ENCODE data around the gene XIRP1. TPM values are rescaled to one million over a fixed set of nuclear protein-coding genes. Genes with fewer than 3 reads are reported as not detected.

Gene XIRP1
- total RNA-seq, 1 experiment from 2014 or later: not detected

- Histone ChIP-seq H3K4me2 (ENCODE audit: low read length) (peak overlapping the region; percentile 47), H3K9me3 (ENCODE audit: control insufficient read depth in 1 of 2, insufficient read depth in 1 of 2, low read depth in 1 of 2, low read length in 2 of 2) (no peaks in the 10 kb centered on the region)
These were observed 16.2 kb upstream of the XIRP1 start for GRCh38 chr3:39208463-39209055.

More at GRCh38 chr3:39208463-39209055, 16.2 kb upstream of the XIRP1 start:
- no peaks in the 10 kb centered on the region for H3K36me3 ChIP-seq (ENCODE audit: control insufficient read depth in 1 of 2, insufficient read depth in 2 of 2, low read length in 2 of 2)
- no peak overlapping the region for H3K27ac ChIP-seq (ENCODE audit: low read depth, low read length)
- H3K4me3 ChIP-seq (replicated peaks in 1 of 2; ENCODE audit: low read depth in 1 of 2, low read length in 2 of 2): no peak overlapping the region
- H3K79me2 ChIP-seq (ENCODE audit: insufficient read depth, low read length): no peaks in the 10 kb centered on the region
- TF ChIP-seq CTCF (IDR thresholded peaks at IDR 0.05 in 2 of 3, conservative IDR thresholded peaks at IDR 0.05 in 1 of 3; ENCODE audit: borderline replicate concordance in 1 of 3, insufficient read depth in 1 of 3, low read depth in 2 of 3, low read length in 2 of 3): peak; percentile 56 to 75 (median 67); a peak in 5 of 6 replicates
- no peak for TF ChIP-seq TCF7L2 (IDR thresholded peaks at IDR 0.05; ENCODE audit: borderline replicate concordance, extremely low read depth, insufficient read depth, insufficient read length)
- no peak for TF ChIP-seq REST (IDR thresholded peaks at IDR 0.05; ENCODE audit: low read depth)
- TF ChIP-seq MAX (IDR thresholded peaks at IDR 0.05): no peak
- TF ChIP-seq EGR1 (IDR thresholded peaks at IDR 0.05; ENCODE audit: low read depth): no peak
- peak; percentile 55 for TF ChIP-seq RAD21 (IDR thresholded peaks at IDR 0.05; ENCODE audit: low read depth)
- TF ChIP-seq JUND (IDR thresholded peaks at IDR 0.05): no peak
- no peak for TF ChIP-seq ATF3 (IDR thresholded peaks at IDR 0.05)
- peak; percentile 54 for DNase-seq (ENCODE audit: low read depth, low spot score)
- ChIA-PET RAD21 (ENCODE audit: low non-redundant PET in 1 of 2, low total read pairs in 2 of 2, uncharacterized antibody in 2 of 2, unreplicated experiment in 2 of 2) (no interaction called here), POLR2A (no interaction called here), CTCF (interaction anchor here (1.0 to 1.5 kb wide), 2 partner anchors 65 to 80 kb away, joined by 4 to 5 read pairs; no protein-coding TSS in a partner anchor)
- H3K4me1 ChIP-seq (ENCODE audit: control insufficient read depth in 1 of 2, insufficient read depth in 2 of 2, low read length in 2 of 2): peaks cover 0 to 3% of the 10 kb centered on the region in 2 experiments; a peak in 1 of 4 replicates
- intact Hi-C loops (cut with micrococcal nuclease): loop anchor here (1.0 kb wide), 1 partner anchor 80 kb away; no protein-coding TSS in a partner anchor
- H3K9me2 ChIP-seq (ENCODE audit: insufficient read depth): no peaks in the 10 kb centered on the region
- peaks cover 11% of the 10 kb centered on the region; the same call in 1 of the 2 replicates for H3K27me3 ChIP-seq (ENCODE audit: insufficient read depth, low read length)
- ATAC-seq: peak; percentile 99
- peak overlapping the region; percentile 79 for H2AFZ ChIP-seq (ENCODE audit: low read depth, low read length, poor library complexity, severe bottlenecking)
- no peaks in the 10 kb centered on the region for H4K20me1 ChIP-seq (ENCODE audit: insufficient read depth)
- BruUV-seq (replicated peaks): no TSS peak
- H3K9ac ChIP-seq (ENCODE audit: low read length): no peak overlapping the region

Data from HCT116 (cell line).